ENCODE data around the gene VSTM1.

Gene VSTM1

DNA sequence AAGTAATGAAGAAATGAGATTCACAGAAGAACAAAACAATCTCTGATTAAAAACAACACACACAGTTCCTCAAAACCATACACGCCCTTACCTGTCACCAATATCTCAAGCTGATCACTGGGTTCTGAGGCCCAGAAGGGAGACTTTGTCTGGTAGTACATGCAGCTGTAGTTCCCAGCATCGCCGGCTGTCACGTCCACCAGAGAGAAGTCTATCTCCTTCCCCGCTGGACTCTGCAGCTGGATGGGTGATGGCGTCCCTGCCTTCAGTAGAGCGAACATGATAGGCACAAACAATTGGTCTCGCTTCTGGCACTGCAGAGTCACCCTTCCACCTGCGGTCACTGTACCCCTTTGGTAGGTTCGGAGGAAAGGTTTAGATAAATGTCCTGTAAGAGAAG lies 10.1 kb upstream of the VSTM1 start:
- TF ChIP-seq, protein P1, sequence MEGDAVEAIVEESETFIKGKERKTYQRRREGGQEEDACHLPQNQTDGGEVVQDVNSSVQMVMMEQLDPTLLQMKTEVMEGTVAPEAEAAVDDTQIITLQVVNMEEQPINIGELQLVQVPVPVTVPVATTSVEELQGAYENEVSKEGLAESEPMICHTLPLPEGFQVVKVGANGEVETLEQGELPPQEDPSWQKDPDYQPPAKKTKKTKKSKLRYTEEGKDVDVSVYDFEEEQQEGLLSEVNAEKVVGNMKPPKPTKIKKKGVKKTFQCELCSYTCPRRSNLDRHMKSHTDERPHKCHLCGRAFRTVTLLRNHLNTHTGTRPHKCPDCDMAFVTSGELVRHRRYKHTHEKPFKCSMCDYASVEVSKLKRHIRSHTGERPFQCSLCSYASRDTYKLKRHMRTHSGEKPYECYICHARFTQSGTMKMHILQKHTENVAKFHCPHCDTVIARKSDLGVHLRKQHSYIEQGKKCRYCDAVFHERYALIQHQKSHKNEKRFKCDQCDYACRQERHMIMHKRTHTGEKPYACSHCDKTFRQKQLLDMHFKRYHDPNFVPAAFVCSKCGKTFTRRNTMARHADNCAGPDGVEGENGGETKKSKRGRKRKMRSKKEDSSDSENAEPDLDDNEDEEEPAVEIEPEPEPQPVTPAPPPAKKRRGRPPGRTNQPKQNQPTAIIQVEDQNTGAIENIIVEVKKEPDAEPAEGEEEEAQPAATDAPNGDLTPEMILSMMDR (IDR thresholded peaks at IDR 0.05; ENCODE audit: low read depth, low read length) = no peak
- H3K4me3 ChIP-seq (replicated peaks in 1 of 2; ENCODE audit: low read depth in 2 of 2, low read length in 2 of 2) = no peak overlapping the region

DNA sequence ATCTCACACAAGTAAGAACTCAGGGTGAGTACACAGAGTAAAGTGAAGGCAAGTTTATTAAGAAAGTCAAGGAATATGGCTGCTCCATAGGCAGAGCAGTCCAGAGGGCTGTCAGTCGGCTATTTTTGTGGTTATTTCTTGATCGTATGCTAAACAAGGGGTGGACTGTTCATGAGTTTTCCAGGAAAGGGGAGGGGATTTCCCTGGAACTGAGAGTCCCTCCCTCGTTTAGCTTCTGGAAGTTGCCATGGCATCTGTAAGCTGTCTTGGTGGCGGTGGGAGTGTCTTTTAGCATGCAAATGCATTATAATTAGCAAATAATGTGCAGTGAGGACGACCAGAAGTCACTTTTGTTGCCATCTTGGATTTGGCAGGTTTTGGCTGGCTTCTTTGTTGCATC lies 5.8 kb upstream of the VSTM1 start:
- no peak for DNase-seq (ENCODE audit: low read depth in 2 of 2)
- TF ChIP-seq, protein P1 (IDR thresholded peaks at IDR 0.05; ENCODE audit: low read depth, low read length) = no peak
- no peak overlapping the region for H3K4me3 ChIP-seq (replicated peaks in 1 of 2; ENCODE audit: low read depth in 2 of 2, low read length in 2 of 2)

More for the DNA sequence above, 10.1 kb upstream of the VSTM1 start:
- DNase-seq (ENCODE audit: low read depth in 2 of 2) = no peak

DNA sequence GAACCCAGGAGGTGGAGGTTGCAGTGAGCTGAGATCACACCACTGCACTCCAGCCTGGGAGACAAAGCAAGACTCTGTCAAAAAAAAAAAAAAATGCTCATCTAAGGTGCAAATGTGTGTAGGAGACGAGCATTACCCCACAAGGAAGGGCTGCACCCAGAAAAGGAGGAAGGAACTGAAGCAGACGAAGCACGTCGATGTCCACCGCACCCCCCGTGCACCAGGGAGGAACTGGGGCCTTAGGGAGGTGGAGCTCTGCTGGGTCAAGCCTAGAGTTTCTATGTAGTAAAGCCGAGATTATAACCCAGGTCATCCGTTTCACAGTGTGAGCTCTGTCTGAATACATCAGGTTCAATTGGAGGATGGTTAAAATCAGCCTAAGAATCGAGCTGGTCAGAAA lies 1.1 kb downstream of the VSTM1 start:
- TF ChIP-seq, protein P1 (IDR thresholded peaks at IDR 0.05; ENCODE audit: low read depth, low read length) = no peak
- no peak for DNase-seq (ENCODE audit: low read depth in 2 of 2)

DNA sequence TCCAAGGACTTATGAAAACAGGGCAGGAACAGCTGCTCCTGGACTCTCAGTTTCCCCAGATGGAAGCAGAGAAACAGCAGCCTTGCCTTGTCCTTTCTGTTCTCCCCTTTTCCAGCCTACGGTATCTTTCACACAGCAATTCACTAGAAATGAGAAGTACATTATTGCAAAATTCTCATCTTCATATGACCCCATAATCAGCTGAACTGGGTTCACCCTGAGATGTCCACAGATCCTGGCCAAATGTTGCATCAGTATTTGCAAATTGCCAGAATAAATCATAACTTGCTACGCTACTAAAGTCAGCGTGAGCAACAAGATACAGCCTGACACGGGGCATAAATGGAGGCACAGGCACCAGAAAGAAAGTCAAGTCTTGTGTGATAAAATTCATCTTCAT lies 16.1 kb downstream of the VSTM1 start:
- H3K4me3 ChIP-seq (replicated peaks in 1 of 2; ENCODE audit: low read depth in 2 of 2, low read length in 2 of 2) = no peak overlapping the region
- no peak for DNase-seq (ENCODE audit: low read depth in 2 of 2)
- TF ChIP-seq, protein P1 (IDR thresholded peaks at IDR 0.05; ENCODE audit: low read depth, low read length) = no peak

More for the DNA sequence above, 1.1 kb downstream of the VSTM1 start:
- H3K4me3 ChIP-seq (replicated peaks in 1 of 2; ENCODE audit: low read depth in 2 of 2, low read length in 2 of 2) = no peak overlapping the region

DNA sequence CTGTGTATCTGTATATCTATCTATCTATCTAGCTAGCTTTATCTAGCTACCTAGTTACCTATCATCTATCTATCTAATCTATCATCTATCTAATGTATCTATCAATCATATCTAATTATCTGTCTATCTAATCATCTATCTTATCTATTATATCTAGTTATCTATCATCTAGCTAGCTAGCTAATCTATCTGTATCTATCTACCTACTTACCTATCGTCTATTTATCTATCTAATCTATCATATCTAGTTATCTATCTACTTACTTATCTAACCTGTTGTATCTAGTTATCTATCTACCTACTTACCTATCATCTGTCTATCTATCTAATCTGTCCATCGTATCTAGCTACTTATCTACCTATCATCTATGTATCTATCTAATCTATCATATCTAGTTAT lies 17.9 kb downstream of the VSTM1 start:
- no peak for DNase-seq (ENCODE audit: low read depth in 2 of 2)
- no peak overlapping the region for H3K4me3 ChIP-seq (replicated peaks in 1 of 2; ENCODE audit: low read depth in 2 of 2, low read length in 2 of 2)

DNA sequence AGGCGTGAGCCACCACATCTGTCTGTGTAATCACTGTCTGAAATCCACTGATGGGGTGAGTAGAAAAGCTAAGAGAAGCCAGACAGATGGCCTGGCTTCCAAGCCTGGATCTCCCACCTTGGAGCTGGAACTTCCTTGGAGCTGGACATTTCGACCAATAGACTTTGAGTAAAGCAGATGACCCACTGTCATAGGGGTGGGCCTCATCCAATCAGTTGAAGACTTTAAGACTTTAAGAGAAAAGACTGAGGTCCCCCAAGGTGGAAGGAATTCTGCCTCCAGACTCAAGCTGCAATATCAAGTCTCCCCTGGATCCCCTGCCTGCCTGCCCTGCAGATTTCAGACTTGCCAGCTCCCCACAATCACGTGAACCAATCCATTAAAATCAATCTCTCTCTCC lies 20.7 kb downstream of the VSTM1 start:
- no peak for DNase-seq (ENCODE audit: low read depth in 2 of 2)
- no peak overlapping the region for H3K4me3 ChIP-seq (replicated peaks in 1 of 2; ENCODE audit: low read depth in 2 of 2, low read length in 2 of 2)
- TF ChIP-seq, protein P1 (IDR thresholded peaks at IDR 0.05; ENCODE audit: low read depth, low read length) = no peak

More for the DNA sequence above, 17.9 kb downstream of the VSTM1 start:
- TF ChIP-seq, protein P1 (IDR thresholded peaks at IDR 0.05; ENCODE audit: low read depth, low read length) = no peak

DNA sequence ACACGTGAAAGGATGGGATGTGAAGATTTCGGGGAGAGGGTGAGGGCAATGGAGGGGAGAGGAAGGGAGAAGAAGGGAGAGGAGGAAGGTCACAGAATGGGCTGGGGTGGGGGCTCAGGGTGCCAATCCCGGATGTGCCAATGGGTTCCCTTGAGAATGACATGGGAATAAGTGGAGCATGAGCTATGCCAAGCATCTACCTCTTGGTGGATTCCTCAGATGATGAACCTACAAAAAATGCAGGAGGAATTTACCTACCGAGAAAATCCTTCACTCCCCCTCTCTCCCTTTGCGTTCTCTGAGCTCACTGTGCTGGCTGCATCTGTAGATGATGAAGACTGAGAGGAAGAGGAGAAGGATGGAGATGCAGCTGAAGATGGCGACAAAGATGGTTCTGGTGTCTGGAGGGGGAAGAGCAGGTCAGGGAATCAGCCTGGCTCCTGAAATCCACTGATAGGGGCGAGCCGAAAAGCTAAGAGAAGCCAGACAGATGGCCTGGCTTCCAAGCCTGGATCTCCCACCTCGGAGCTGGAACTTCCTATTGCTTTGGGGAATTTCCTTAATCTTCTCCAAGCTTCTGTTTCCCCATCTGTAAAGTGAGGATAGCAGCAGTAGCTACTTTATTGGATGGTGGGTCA lies 21.6 kb downstream of the VSTM1 start:
- H3K4me3 ChIP-seq (replicated peaks in 1 of 2; ENCODE audit: low read depth in 2 of 2, low read length in 2 of 2) = no peak overlapping the region
- TF ChIP-seq, protein P1 (IDR thresholded peaks at IDR 0.05; ENCODE audit: low read depth, low read length) = no peak
- DNase-seq (ENCODE audit: low read depth in 2 of 2) = no peak

Data from cardiac fibroblast (primary cell).